Caco-2 (cell line): Measurements from ENCODE around the gene MAP3K4. TPM values are rescaled to one million over a fixed set of nuclear protein-coding genes. Genes with fewer than 3 reads are reported as not detected.
A peak's percentile ranks its signal among the peaks of the same experiment; 100 is the strongest.

Source experiments
- BruUV-seq: library from RNA; stranded (reverse); fragments of 400-500 nt; replicated peaks from 2 replicates; lab custom pipeline; 2021; lab: Mats Ljungman, UMichigan
- CTCF ChIA-PET: fragments of 300-600 bp; sonication (Branson Sonifier 250); formaldehyde crosslinking; loops from one replicate; lab custom pipeline; 2022; ENCODE audit warnings: antibody characterized with exemption; lab: Charles Lee
- POLR2A ChIA-PET: fragments of 300-600 bp; sonication (Branson Sonifier 250); formaldehyde crosslinking; loops from one replicate; lab custom pipeline; 2022; ENCODE audit warnings: antibody characterized with exemption; lab: Charles Lee
- DNase-seq, 2 experiments: peaks; one replicate each; pipeline versions ENCODE4 v3.0.0 to v3.0.0-alpha.2; 2020 to 2022
- H3K27me3 ChIP-seq: replicated peaks from 2 replicates; pipeline ENCODE4 v1.6.0; 2011; ENCODE audit warnings: low read length; ENCODE audit not compliant: control insufficient read depth, insufficient read depth
- H3K36me3 ChIP-seq: 2 replicates; pipeline ENCODE4 v1.5.1; 2011; ENCODE audit warnings: low read length; ENCODE audit not compliant: control insufficient read depth, insufficient read depth
- H3K4me1 ChIP-seq: fragments of 250-450 bp; sonication (Bioruptor Pico); 2 replicates; pipeline ENCODE4 v1.5.1; 2020; ENCODE audit warnings: mild to moderate bottlenecking
- H3K4me3 ChIP-seq: 2 replicates; pipeline ENCODE4 v1.5.1; 2011; ENCODE audit warnings: low read depth, mild to moderate bottlenecking, control low read depth, low read length
- H3K9me3 ChIP-seq: fragments of 250-450 bp; sonication (Bioruptor Pico); 2 replicates; pipeline ENCODE4 v1.5.1; 2020; ENCODE audit warnings: mild to moderate bottlenecking, moderate library complexity
- H3K27ac Mint-ChIP-seq: one replicate; pipeline ENCODE4 v1.8.0; 2022; ENCODE audit warnings: mixed read lengths; ENCODE audit not compliant: unreplicated experiment
- H3K27me3 Mint-ChIP-seq: one replicate; pipeline ENCODE4 v1.8.0; 2022; ENCODE audit warnings: mixed read lengths; ENCODE audit not compliant: insufficient read depth, unreplicated experiment
- H3K36me3 Mint-ChIP-seq: one replicate; pipeline ENCODE4 v1.8.0; 2022; ENCODE audit warnings: mild to moderate bottlenecking, mixed read lengths; ENCODE audit not compliant: insufficient read depth, unreplicated experiment
- H3K4me1 Mint-ChIP-seq: one replicate; pipeline ENCODE4 v1.8.0; 2022; ENCODE audit warnings: low read depth, mixed read lengths; ENCODE audit not compliant: unreplicated experiment
- H3K4me3 Mint-ChIP-seq: one replicate; pipeline ENCODE4 v1.8.0; 2022; ENCODE audit warnings: mild to moderate bottlenecking, moderate library complexity, mixed read lengths; ENCODE audit not compliant: unreplicated experiment
- H3K9me3 Mint-ChIP-seq: one replicate; pipeline ENCODE4 v1.8.0; 2022; ENCODE audit warnings: mixed read lengths; ENCODE audit not compliant: unreplicated experiment
- intact Hi-C: fragments of 100-400 bp; cut with micrococcal nuclease; formaldehyde crosslinking; loops from one replicate; pipeline ENCODE4 v1.10.0; 2022; ENCODE audit not compliant: unreplicated experiment
- total RNA-seq: library from RNA; stranded (reverse); gene quantifications from 2 replicates; pipeline ENCODE4 v1.2.3, GENCODE V29; 2022
- TF ChIP-seq, protein P1 (sequence below), 2 experiments: fragments of 200-600 bp in 1 of 2; IDR thresholded peaks; 1 replicate in 1 of 2; 2 replicates in 1 of 2; pipeline versions ENCODE4 v1.5.1 to v1.8.0; 2011 to 2022; ENCODE audit warnings: antibody characterized with exemption in 1 of 2, control low read depth in 1 of 2, inconsistent platforms in 1 of 2, low read depth in 1 of 2, low read length in 1 of 2, mild to moderate bottlenecking in 1 of 2, moderate library complexity in 1 of 2; ENCODE audit not compliant: insufficient read depth in 1 of 2, severe bottlenecking in 1 of 2, unreplicated experiment in 1 of 2

Gene MAP3K4
- total RNA-seq, 1 experiment from 2014 or later, result 34.3 TPM

DNA sequence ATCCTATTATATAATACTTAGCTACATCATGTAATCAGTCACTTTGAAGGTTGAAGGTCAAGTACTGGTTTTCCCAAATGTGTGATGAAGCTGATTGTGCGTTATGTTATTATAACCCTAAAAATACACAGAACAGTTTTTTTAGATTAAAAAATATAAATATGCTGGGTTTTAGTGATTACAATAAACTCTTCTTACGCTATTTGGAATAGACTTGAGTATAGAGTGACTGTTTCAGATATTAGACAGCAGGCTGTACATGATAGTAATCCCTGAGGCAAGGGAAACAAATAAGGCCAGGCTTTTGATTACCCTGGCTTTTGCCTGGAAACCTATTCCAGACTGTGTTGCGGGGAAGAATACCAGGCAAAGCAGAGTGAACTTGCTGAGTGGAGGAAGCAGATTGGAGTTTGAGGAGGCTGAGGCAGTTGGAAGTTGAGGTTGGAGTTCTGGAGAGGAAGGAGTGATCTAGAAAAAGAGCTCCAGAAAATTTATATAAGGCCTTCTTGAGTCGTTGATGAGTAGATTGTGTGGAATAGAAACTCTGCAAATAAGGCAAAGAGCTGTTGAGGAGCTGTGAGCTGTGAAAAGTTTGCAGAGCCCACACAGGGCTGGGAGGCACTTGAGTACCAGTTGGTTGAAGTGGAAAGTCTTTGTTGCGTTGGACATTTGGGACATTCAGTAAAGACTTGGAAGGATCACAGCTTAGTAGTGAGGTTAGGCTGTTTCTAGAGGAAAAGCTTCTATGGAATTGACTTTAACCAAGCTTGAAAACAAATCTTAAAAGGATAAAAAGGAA, 26.4 kb downstream of the MAP3K4 start:
- H3K4me3 ChIP-seq, result no peak overlapping the region
- CTCF ChIA-PET, result no interaction called here
- TF ChIP-seq, protein P1, sequence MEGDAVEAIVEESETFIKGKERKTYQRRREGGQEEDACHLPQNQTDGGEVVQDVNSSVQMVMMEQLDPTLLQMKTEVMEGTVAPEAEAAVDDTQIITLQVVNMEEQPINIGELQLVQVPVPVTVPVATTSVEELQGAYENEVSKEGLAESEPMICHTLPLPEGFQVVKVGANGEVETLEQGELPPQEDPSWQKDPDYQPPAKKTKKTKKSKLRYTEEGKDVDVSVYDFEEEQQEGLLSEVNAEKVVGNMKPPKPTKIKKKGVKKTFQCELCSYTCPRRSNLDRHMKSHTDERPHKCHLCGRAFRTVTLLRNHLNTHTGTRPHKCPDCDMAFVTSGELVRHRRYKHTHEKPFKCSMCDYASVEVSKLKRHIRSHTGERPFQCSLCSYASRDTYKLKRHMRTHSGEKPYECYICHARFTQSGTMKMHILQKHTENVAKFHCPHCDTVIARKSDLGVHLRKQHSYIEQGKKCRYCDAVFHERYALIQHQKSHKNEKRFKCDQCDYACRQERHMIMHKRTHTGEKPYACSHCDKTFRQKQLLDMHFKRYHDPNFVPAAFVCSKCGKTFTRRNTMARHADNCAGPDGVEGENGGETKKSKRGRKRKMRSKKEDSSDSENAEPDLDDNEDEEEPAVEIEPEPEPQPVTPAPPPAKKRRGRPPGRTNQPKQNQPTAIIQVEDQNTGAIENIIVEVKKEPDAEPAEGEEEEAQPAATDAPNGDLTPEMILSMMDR (IDR thresholded peaks at IDR 0.05; ENCODE audit: insufficient read depth in 1 of 2, low read depth in 1 of 2, low read length in 1 of 2, severe bottlenecking in 1 of 2, unreplicated experiment in 1 of 2), result no peak
- H3K36me3 Mint-ChIP-seq, result no peaks in the 10 kb centered on the region
- H3K27me3 ChIP-seq, result no peaks in the 10 kb centered on the region
- intact Hi-C loops, result no loop called here
- peak overlapping the region; percentile 30 for H3K27ac Mint-ChIP-seq
- no peak for DNase-seq
- H3K9me3 ChIP-seq, result no peaks in the 10 kb centered on the region
- peaks cover 9% of the 10 kb centered on the region for H3K9me3 Mint-ChIP-seq
- BruUV-seq, result no TSS peak
- no peaks in the 10 kb centered on the region for H3K36me3 ChIP-seq
- peaks cover 7% of the 10 kb centered on the region for H3K4me1 ChIP-seq
- no peaks in the 10 kb centered on the region for H3K27me3 Mint-ChIP-seq
- H3K4me1 Mint-ChIP-seq, result no peaks in the 10 kb centered on the region
- POLR2A ChIA-PET, result no interaction called here
- no peak overlapping the region for H3K4me3 Mint-ChIP-seq

DNA sequence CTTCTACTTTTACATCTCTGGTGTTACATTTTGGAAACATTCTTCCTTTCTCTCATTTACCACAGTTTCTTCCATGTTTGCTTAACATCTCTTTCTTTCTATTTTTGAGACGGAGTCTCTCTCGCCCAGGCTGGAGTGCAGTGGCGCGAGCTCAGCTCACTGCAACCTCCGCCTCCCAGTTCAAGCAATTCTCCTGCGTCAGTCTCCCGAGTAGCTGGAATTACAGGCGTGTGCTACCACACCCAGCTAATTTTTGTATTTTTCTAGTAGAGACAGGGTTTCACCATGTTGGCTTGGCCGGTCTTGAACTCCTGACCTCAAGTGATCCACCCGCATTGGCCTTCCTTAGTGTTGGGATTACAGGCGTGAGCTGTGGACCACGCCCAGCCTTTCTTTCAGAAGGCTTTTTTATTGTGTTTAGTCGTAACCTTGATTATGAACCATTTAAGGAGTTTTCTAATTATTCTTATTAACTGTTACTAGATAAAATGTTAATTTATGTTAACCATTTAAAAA, 27.8 kb downstream of the MAP3K4 start:
- POLR2A ChIA-PET, result no interaction called here
- Mint-ChIP-seq H3K9me3 (peaks cover 9% of the 10 kb centered on the region), H3K27ac (no peak overlapping the region), H3K36me3 (no peaks in the 10 kb centered on the region), H3K4me3 (no peak overlapping the region), H3K4me1 (no peaks in the 10 kb centered on the region), H3K27me3 (no peaks in the 10 kb centered on the region)
- TF ChIP-seq, protein P1 (IDR thresholded peaks at IDR 0.05; ENCODE audit: insufficient read depth in 1 of 2, low read depth in 1 of 2, low read length in 1 of 2, severe bottlenecking in 1 of 2, unreplicated experiment in 1 of 2), result no peak
- Histone ChIP-seq H3K9me3 (no peaks in the 10 kb centered on the region), H3K27me3 (no peaks in the 10 kb centered on the region), H3K36me3 (no peaks in the 10 kb centered on the region), H3K4me3 (no peak overlapping the region), H3K4me1 (peaks cover 7% of the 10 kb centered on the region)
- no TSS peak for BruUV-seq
- DNase-seq, result no peak
- CTCF ChIA-PET, result no interaction called here
- intact Hi-C loops, result no loop called here

DNA sequence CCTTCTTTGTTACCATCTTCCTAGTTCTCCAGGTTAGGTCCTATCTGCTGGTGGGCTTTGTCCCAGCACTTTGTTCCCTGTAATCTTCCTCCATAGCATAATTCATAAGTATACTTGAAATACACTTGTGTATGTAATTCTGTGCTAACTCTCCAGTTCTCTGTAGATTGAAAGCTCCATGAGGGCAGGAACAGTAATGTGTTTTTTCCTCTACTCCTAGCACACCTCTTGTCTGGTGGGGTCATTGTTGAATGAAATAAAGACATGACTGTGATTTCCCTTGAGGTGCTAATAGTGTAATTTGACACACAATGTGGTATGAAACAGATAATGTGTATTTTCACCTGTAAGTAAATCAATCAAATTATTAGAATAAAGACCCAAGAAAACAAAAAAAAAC, 30.0 kb downstream of the MAP3K4 start:
- Histone ChIP-seq H3K36me3 (no peaks in the 10 kb centered on the region), H3K4me3 (no peak overlapping the region), H3K4me1 (peaks cover 7% of the 10 kb centered on the region), H3K9me3 (no peaks in the 10 kb centered on the region), H3K27me3 (no peaks in the 10 kb centered on the region)
- no peaks in the 10 kb centered on the region for H3K36me3 Mint-ChIP-seq
- POLR2A ChIA-PET, result no interaction called here
- TF ChIP-seq, protein P1 (IDR thresholded peaks at IDR 0.05; ENCODE audit: insufficient read depth in 1 of 2, low read depth in 1 of 2, low read length in 1 of 2, severe bottlenecking in 1 of 2, unreplicated experiment in 1 of 2), result no peak
- no peaks in the 10 kb centered on the region for H3K27me3 Mint-ChIP-seq
- H3K9me3 Mint-ChIP-seq, result peaks cover 9% of the 10 kb centered on the region
- no peak overlapping the region for H3K27ac Mint-ChIP-seq
- no peaks in the 10 kb centered on the region for H3K4me1 Mint-ChIP-seq
- DNase-seq, result no peak
- CTCF ChIA-PET, result no interaction called here
- BruUV-seq, result no TSS peak
- intact Hi-C loops, result no loop called here
- H3K4me3 Mint-ChIP-seq, result no peak overlapping the region
